Activated T-helper 17 cell treated with anti-CD3 and anti-CD28 coated beads, Interleukin-2, amount 50 U/mL, for 72 hours (primary cell): ENCODE data around the gene CEP295NL. TPM values are rescaled to one million over a fixed set of nuclear protein-coding genes. Genes with fewer than 3 reads are reported as not detected.
"Not testable (repeated sequence)": the region's sequence is repeated elsewhere in the genome, so short reads cannot be mapped to it uniquely, and the experiment has no call there.

Source experiments
- ATAC-seq: fragments of 150-1000 bp; cut with Tn5 transposase; replicated peaks from 2 replicates; pipeline ENCODE4 v1.10.0; 2021; ENCODE audit warnings: mild to moderate bottlenecking, moderate library complexity
- H3K27ac Mint-ChIP-seq: one replicate; pipeline ENCODE4 v1.8.0; 2022; ENCODE audit warnings: mixed read lengths
- H3K27me3 Mint-ChIP-seq: one replicate; pipeline ENCODE4 v1.8.0; 2022; ENCODE audit warnings: mixed read lengths
- H3K36me3 Mint-ChIP-seq: one replicate; pipeline ENCODE4 v1.8.0; 2022; ENCODE audit warnings: low read depth, mild to moderate bottlenecking, mixed read lengths
- H3K4me1 Mint-ChIP-seq: one replicate; pipeline ENCODE4 v1.8.0; 2022; ENCODE audit warnings: mixed read lengths
- H3K4me3 Mint-ChIP-seq: one replicate; pipeline ENCODE4 v1.8.0; 2022; ENCODE audit warnings: mild to moderate bottlenecking, mixed read lengths
- H3K9me3 Mint-ChIP-seq: one replicate; pipeline ENCODE4 v1.8.0; 2022; ENCODE audit warnings: mixed read lengths
- total RNA-seq, 2 donors: library from RNA; stranded (reverse); gene quantifications; one replicate each; pipeline ENCODE4 v1.2.3, GENCODE V29; 2022

Gene CEP295NL, protein sequence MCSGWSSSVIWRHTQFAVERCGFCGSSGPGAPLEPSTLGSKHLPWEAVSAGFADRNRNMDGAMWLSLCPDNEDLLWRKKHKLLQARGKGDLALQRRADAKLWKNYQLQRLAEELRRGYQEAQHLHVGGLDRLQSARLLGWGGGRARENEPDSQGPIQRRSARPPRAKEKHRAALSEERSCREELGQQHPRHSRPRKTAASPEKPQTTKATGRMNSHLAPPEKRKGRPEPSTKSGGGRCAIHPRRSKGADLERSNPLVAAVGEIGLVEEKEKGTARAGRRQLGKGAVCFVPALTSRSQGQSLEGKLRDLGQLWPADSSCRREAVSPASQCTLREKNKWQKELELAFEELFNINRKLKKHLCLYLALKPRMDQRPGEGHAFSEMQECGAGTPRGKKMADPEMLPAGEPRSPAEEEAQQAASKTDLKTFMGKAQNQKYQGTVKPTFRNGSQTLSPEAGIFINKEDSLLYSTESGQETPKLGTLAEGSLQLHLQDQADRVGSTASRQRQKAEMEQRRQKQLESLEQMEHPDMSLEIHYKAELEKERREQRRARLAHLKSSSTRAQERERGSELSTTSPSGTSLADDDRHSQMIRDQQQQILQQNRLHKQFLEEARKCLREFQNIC
- not detected for total RNA-seq

DNA sequence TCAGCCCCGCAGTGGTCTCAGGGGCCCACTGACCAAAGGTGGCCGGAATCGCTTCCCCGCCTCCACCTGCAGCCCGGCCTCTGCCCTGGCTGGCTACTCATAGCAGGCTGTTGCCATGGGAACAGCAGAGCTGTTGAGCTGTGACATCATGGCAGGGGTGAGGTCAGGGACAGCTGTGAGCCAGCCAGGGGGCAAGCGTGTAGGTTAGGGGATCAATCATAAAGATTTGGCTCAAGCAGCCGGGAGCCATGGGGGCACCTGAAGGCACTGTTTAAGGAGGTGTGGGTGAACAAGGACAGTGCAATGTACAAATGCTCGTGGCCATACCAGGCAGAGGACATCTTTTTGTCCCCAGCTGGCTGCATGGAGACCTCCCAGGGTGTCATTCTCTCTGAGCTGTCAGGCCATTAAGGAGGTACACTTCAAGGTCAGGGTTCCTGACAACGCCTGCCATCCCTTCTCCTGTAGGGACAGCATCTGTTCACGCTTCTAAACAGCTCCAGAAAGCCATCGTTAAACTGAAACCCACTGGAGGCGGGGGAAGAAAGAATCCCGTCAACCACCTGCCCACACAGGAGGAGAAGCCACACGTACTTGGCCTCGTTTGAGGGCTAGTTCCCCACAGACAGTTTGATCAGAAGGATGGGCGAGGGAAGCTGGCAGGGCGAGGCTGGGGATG, at the start of gene CEP295NL:
Gene CEP295NL (minus strand): TSS at position 101 of the 679 bp plus-strand sequence. CDS start 1,373 bp downstream, outside the sequence.
- Mint-ChIP-seq H3K9me3 (no peaks in the 10 kb centered on the region), H3K4me1 (peaks cover 13% of the 10 kb centered on the region), H3K4me3 (peak within 1 kb of the TSS; percentile 62), H3K27ac (peak within 1 kb of the TSS; percentile 92), H3K36me3 (no peaks in the 10 kb centered on the region), H3K27me3 (no peaks in the 10 kb centered on the region)
- peak; percentile 89 for ATAC-seq

DNA sequence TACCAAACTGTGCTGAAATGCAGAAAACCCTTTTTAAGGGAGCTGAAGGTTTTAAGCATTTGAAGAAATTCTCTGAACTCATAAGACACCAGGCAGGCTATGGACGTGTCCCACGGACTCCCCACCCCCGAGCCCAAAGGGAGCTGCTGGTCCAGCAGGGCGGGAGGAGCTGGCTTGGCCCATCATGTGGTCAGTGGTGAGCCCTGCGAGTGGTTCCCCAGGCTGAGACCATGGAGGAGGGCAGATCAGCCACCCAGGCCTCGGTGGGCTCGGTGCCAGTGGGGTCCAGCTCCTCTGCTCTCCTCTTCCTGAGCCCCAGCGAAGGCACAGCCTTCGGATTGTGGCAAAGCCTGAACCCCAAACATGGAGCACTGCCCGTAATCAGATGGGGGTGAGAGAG, 49.7 kb upstream of the CEP295NL start:
- Mint-ChIP-seq H3K27me3 (no peaks in the 10 kb centered on the region), H3K9me3 (peaks cover 5% of the 10 kb centered on the region), H3K4me1 (no peaks in the 10 kb centered on the region), H3K36me3 (no peaks in the 10 kb centered on the region), H3K27ac (no peak overlapping the region), H3K4me3 (no peak overlapping the region)
- ATAC-seq, result no peak

DNA sequence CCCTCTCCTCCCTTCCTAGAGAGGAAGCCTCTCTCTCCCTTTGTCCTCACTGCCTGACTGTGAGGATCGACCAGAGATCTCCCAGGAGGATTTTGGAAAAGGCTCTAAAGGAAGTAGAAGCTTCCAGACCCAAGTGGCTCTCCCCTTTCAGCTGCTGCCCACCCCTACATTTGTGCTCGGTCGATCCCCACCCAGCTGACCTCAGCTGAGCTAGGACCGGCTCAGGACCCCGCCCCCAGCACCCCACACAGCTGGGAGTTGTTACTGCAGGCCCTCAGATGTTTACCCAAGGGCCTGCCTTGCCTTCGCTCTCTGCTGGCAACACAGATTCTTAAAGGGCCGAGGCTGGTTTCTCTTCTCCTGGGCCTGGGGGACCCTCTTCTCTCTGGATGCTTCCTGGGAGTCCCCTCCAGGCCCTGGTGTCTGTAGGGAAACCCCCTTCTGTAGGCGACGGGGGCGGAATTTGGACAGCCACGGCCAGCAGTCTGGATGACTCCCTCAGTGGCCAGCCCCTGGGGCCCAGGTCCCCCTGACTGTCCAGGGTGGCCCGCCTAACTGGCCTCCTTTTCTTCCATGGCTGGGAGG, 49.1 kb upstream of the CEP295NL start:
- Mint-ChIP-seq H3K36me3 (no peaks in the 10 kb centered on the region), H3K27ac (no peak overlapping the region), H3K9me3 (peaks cover 5% of the 10 kb centered on the region), H3K27me3 (no peaks in the 10 kb centered on the region), H3K4me1 (no peaks in the 10 kb centered on the region), H3K4me3 (no peak overlapping the region)
- no peak for ATAC-seq

DNA sequence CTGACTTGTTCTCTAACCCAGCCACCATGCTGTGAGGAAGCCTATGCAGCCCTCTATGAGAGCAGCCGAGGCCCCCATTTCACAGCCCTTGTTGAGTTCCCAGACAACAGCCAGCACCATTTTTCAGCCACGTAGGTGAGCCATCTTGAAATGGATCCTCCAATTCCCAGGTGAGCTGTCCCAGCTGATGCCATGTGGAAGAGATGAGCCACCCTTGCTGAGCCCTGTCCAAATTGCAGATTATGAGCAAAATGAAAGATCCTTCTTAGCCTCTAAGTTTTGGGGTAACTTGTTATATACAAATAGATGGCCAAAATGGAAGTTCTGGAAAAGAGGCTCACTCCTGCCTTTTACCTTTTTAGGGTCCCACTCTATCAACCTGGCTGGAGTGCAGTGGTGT, 47.9 kb upstream of the CEP295NL start:
- Mint-ChIP-seq H3K4me1 (no peaks in the 10 kb centered on the region), H3K4me3 (no peak overlapping the region), H3K36me3 (no peaks in the 10 kb centered on the region), H3K27ac (no peak overlapping the region), H3K9me3 (peaks cover 5% of the 10 kb centered on the region), H3K27me3 (no peaks in the 10 kb centered on the region)
- no peak for ATAC-seq

DNA sequence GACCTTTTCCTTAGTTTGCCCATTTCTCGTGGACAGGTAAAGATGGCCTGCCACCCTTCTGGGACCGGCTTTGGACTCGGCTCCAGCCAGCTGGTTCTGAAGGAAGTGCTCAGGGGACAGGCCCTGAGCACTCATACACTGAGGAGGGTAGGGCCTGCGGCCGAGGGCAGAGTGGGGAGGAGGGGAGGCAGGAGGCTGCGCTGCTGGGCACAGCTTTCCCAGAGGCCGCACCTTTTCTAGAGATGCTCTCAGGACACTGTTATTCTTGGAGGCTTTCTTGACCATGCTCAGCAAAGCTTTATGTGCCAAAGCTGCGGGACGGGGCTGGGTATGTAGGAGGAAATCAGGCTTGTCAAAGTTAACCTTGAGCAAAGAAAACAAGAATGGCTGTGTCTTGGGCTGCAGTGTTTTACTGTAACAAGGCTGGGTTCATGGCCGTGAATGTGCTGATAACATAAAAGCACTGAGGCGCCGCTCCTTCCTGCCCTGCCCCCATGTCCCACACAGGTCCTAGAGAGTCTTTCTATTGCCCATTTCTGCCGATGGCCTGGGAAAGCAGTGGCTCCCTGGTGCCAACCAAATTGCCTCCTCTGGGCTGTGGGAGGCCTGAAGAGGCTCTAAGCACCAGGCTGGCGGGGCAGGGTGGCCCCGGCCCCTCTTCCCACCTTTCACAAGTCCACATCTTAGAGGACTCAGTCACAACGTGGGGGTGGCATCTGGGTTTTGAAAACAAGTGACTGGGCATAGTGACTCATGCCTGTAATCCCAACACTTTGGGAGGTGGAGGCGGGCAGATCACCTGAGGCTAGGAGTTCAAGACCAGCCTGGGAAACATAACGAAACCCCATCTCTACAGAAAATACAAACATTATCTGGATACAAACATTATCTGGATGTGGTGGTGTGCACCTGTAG, 44.5 kb upstream of the CEP295NL start:
- H3K4me1 Mint-ChIP-seq, result no peaks in the 10 kb centered on the region
- H3K27me3 Mint-ChIP-seq, result peaks cover 7% of the 10 kb centered on the region
- peaks cover 5% of the 10 kb centered on the region for H3K9me3 Mint-ChIP-seq
- H3K4me3 Mint-ChIP-seq, result no peak overlapping the region
- H3K36me3 Mint-ChIP-seq, result no peaks in the 10 kb centered on the region
- peak; percentile 42 for ATAC-seq
- no peak overlapping the region for H3K27ac Mint-ChIP-seq

DNA sequence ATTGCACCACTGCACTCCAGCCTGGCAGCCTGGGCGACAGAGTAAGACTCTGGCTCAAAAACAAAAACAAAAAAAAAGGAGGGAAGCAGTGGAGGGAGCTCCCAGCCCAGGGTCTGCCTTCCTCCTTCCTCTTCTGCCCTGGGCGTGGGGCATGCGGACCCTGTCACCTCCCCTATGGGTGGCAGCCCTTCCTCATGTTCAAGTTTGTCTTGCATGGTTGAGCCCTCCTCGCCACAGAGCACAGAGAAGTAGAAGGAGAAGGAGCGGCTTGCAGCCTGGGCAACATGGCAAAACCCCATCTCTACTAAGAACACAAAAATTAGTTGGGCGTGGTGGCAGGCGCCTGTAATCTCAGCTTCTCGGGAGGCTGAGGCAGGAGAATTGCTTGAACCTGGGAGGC, 43.6 kb upstream of the CEP295NL start:
- ATAC-seq, result no peak
- Mint-ChIP-seq H3K4me3 (no peak overlapping the region), H3K4me1 (no peaks in the 10 kb centered on the region), H3K27me3 (peaks cover 7% of the 10 kb centered on the region), H3K36me3 (no peaks in the 10 kb centered on the region), H3K27ac (no peak overlapping the region), H3K9me3 (peaks cover 5% of the 10 kb centered on the region)

DNA sequence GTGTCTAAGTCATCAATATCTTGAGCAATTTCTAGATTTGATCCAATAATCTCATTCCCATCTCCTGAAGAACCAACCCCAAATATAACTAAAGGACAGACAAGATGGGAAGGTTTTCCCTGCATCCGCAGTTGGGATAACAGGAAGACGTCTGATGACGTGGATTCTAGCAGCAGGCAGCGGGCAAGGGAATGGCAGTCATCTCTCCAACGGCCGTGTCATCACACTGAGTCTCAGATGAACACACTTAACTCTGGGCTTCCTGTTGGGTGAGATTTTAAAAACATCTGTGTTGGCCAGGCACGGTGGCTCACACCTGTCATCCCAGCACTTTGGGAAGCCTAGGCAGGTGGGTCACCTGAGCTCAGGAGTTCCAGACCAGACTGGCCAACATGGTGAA, 43.1 kb upstream of the CEP295NL start:
- H3K4me3 Mint-ChIP-seq, result no peak overlapping the region
- peaks cover 5% of the 10 kb centered on the region for H3K9me3 Mint-ChIP-seq
- H3K27me3 Mint-ChIP-seq, result peaks cover 7% of the 10 kb centered on the region
- ATAC-seq, result no peak
- H3K36me3 Mint-ChIP-seq, result no peaks in the 10 kb centered on the region
- H3K27ac Mint-ChIP-seq, result no peak overlapping the region
- no peaks in the 10 kb centered on the region for H3K4me1 Mint-ChIP-seq

DNA sequence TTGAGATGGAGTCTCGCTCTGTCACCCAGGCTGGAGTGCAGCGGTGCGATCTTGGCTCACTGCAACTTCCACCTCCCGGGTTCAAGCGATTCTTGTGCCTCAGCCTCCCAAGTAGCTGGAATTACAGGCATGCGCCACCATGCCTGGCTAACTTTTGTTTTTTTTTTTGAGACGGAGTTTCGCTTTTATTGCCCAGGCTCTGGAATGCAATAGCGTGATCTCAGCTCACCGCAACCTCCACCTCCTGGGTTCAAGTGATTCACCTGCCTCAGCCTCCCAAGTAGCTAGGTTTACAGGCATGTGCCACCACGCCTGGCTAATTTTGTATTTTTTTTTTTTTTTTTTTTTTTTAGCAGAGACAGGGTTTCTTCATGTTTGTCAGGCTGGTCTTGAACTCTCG, 42.5 kb upstream of the CEP295NL start:
- H3K27me3 Mint-ChIP-seq, H3K4me3 Mint-ChIP-seq, H3K4me1 Mint-ChIP-seq, H3K27ac Mint-ChIP-seq, H3K36me3 Mint-ChIP-seq, H3K9me3 Mint-ChIP-seq, ATAC-seq: not testable (repeated sequence)

DNA sequence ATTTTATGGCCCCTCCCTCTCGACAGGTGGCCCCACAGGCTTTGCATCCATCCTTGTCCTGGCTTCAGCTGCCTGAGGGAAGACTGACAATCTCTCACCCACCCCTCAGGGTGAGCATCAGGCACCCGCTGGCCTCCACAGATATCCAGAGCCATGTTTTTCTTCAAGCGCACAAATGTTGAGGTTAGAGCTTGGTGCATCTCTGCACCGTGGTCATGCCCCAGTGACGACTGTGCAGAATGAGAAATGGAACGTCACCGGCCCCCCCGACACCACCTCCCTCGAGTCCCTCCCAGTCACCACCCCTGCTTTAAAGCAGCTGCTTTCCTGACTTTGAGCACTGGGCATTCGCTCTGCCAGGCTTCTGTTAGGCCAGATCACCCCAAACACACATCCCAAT, 42.0 kb upstream of the CEP295NL start:
- ATAC-seq, result no peak
- no peaks in the 10 kb centered on the region for H3K9me3 Mint-ChIP-seq
- H3K4me1 Mint-ChIP-seq, result no peaks in the 10 kb centered on the region
- H3K27ac Mint-ChIP-seq, result no peak overlapping the region
- no peak overlapping the region for H3K4me3 Mint-ChIP-seq
- no peaks in the 10 kb centered on the region for H3K36me3 Mint-ChIP-seq
- peaks cover 7% of the 10 kb centered on the region for H3K27me3 Mint-ChIP-seq

DNA sequence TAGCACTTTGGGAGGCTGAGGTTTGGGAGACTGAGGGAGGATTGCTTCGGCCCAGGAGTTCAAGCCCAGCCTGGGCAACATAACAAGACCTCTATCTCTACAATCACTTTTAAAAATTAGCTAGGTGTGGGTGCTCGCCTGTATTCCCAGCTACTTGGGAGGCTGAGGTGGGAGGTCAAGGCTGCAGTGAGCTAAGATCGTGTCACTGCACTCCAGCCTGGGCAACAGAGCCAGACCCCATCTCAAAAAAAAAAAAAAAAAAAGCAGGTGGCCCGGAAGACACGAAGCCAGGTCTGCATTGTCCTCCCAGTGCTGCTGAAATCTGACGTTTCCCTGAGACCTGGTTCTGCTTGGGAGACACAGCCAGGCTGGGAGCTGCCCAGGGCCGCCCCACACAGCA, 41.0 kb upstream of the CEP295NL start:
- Mint-ChIP-seq H3K9me3 (no peaks in the 10 kb centered on the region), H3K4me1 (no peaks in the 10 kb centered on the region), H3K27ac (no peak overlapping the region), H3K36me3 (no peaks in the 10 kb centered on the region), H3K27me3 (peaks cover 7% of the 10 kb centered on the region), H3K4me3 (no peak overlapping the region)
- no peak for ATAC-seq

DNA sequence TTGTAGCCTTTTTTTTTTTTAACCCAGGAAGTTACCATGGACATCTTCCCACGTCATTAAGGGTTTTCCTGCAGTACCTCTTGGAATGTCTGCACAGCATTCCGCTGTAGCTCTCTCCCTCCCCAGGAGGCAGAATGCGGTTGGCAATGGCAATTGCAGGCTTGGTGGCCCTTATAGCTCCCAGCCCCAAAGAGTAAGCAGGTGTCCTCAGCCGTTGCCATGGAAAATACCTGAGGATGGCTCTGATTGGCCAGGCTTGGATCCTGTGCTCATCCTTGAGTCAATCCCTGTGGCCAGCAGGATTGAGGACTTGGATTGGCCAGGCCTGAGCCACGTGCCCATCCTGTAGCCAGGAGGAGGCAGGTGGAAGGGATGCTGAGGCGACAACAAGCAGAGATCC, 37.7 kb upstream of the CEP295NL start:
- no peak overlapping the region for H3K27ac Mint-ChIP-seq
- H3K27me3 Mint-ChIP-seq, result peaks cover 7% of the 10 kb centered on the region
- no peak overlapping the region for H3K4me3 Mint-ChIP-seq
- no peaks in the 10 kb centered on the region for H3K4me1 Mint-ChIP-seq
- no peaks in the 10 kb centered on the region for H3K36me3 Mint-ChIP-seq
- H3K9me3 Mint-ChIP-seq, result no peaks in the 10 kb centered on the region
- no peak for ATAC-seq

DNA sequence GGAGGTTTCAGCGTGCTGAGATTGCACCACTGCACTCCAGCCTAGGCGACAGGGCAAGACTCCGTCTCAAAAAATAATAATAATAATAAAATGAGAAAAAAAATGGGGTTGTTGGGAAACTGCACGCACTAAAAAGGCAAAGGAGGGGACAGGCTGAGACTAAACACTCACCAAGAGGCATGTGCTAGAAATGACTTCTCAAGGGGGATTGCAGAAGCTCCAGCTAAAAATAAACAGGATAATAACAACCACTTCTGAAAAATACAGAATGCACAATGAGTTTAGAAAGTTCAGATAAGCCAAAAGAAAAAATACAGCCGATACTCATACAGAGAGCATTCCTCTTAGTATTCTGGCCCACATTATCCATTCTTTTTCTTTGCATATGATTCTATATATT, 37.3 kb upstream of the CEP295NL start:
- H3K9me3 Mint-ChIP-seq, result no peaks in the 10 kb centered on the region
- H3K36me3 Mint-ChIP-seq, result no peaks in the 10 kb centered on the region
- no peak overlapping the region for H3K27ac Mint-ChIP-seq
- H3K4me1 Mint-ChIP-seq, result no peaks in the 10 kb centered on the region
- no peak for ATAC-seq
- H3K4me3 Mint-ChIP-seq, result no peak overlapping the region
- peaks cover 10% of the 10 kb centered on the region for H3K27me3 Mint-ChIP-seq

DNA sequence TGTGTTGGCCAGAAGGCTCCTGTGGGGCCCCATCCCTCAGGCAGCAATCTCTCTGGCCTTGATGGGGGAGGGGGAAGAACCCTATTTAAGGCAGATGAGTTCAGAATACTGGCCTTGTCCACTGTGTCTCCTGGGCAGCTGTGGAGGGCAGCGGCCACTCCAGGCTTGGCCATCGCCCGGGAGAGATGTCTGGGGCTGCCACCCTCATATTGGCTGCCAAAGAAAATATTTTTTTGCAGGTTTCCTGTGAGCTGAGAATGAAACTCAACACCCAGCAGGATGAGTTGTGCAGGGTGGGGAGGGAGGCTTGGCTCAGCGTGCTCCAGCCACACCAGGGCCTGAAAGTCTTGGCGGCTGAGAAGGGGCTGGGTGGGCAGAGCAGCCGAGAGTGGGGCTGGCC, 36.6 kb upstream of the CEP295NL start:
- Mint-ChIP-seq H3K4me3 (no peak overlapping the region), H3K4me1 (no peaks in the 10 kb centered on the region), H3K9me3 (no peaks in the 10 kb centered on the region), H3K36me3 (no peaks in the 10 kb centered on the region), H3K27me3 (peaks cover 10% of the 10 kb centered on the region), H3K27ac (no peak overlapping the region)
- no peak for ATAC-seq

DNA sequence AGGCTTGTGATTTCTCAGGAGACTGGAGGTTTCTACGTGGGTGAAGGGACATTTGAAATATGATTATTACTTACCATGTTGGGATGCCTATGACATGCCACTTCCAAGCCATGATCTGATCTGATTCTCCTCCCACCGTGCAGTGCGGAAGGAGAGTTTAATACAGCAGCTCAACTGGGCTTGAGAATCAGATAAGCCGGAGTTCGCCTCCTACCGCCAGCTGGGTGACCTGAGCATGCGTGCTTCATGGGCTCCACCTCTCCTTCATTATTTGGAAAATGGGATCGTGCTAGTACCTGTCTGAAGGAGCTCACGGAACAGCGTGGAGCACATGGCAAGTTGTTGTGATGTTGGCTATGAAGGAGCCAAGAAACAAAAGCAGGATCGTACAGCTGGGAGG, 34.6 kb upstream of the CEP295NL start:
- no peak overlapping the region for H3K4me3 Mint-ChIP-seq
- peaks cover 3% of the 10 kb centered on the region for H3K27me3 Mint-ChIP-seq
- no peak for ATAC-seq
- H3K36me3 Mint-ChIP-seq, result no peaks in the 10 kb centered on the region
- no peaks in the 10 kb centered on the region for H3K9me3 Mint-ChIP-seq
- peaks cover 4% of the 10 kb centered on the region for H3K4me1 Mint-ChIP-seq
- no peak overlapping the region for H3K27ac Mint-ChIP-seq
